ENCODE measurements around the gene TMEM132D. TPM values are rescaled to one million over a fixed set of nuclear protein-coding genes. Genes with fewer than 3 reads are reported as not detected.

TMEM132D gene
- total and polyA plus RNA-seq, 5 donors from 2014 or later, result not detected

- Histone ChIP-seq H3K9me3 (ENCODE audit: control insufficient read depth in 2 of 2, low read length in 2 of 2) (peaks cover 0 to 2% of the 10 kb centered on the region in 2 experiments), H3K27ac (ENCODE audit: insufficient read depth, low read length, poor library complexity, severe bottlenecking) (no peak overlapping the region), H3K27me3 (ENCODE audit: control insufficient read depth, insufficient read depth, low read length) (no peaks in the 10 kb centered on the region), H3K4me1 (ENCODE audit: control insufficient read depth, insufficient read depth, low read length, poor library complexity, severe bottlenecking) (no peaks in the 10 kb centered on the region), H3K36me3 (ENCODE audit: control insufficient read depth, insufficient read depth, low read length) (no peaks in the 10 kb centered on the region), H3K4me3 (ENCODE audit: low read depth, low read length) (no peak overlapping the region)
- DNase-seq, result no peak
- Mint-ChIP-seq H3K36me3 (no peaks in the 10 kb centered on the region), H3K27ac (no peak overlapping the region), H3K4me1 (peaks cover 0 to 5% (median under 1%) of the 10 kb centered on the region in 4 donors), H3K4me3 (no peak overlapping the region), H3K9me3 (peaks cover 3 to 22% (median 9%) of the 10 kb centered on the region in 7 donors), H3K27me3 (no peaks in the 10 kb centered on the region)
- ATAC-seq (ENCODE audit: low read depth in 2 of 2), result no peak
Measured at GRCh38 chr12:129401572-129401971, 502.3 kb downstream of the TMEM132D start.

- DNase-seq (no peak), ATAC-seq (ENCODE audit: low read depth in 2 of 2) (no peak)
- no peaks in the 10 kb centered on the region for H3K4me1 Mint-ChIP-seq
- H3K4me3 Mint-ChIP-seq, result no peak overlapping the region
- no peaks in the 10 kb centered on the region for H3K27me3 Mint-ChIP-seq
- H3K27me3 ChIP-seq (ENCODE audit: control insufficient read depth, insufficient read depth, low read length), result no peaks in the 10 kb centered on the region
- peaks cover 0 to 26% (median 5%) of the 10 kb centered on the region in 7 donors for H3K9me3 Mint-ChIP-seq
- no peak overlapping the region for H3K27ac ChIP-seq (ENCODE audit: insufficient read depth, low read length, poor library complexity, severe bottlenecking)
- H3K4me1 ChIP-seq (ENCODE audit: control insufficient read depth, insufficient read depth, low read length, poor library complexity, severe bottlenecking), result no peaks in the 10 kb centered on the region
- H3K36me3 Mint-ChIP-seq, result no peaks in the 10 kb centered on the region
- H3K27ac Mint-ChIP-seq, result no peak overlapping the region
- H3K36me3 ChIP-seq (ENCODE audit: control insufficient read depth, insufficient read depth, low read length), result no peaks in the 10 kb centered on the region
- H3K9me3 ChIP-seq (ENCODE audit: control insufficient read depth in 2 of 2, low read length in 2 of 2), result peaks cover 2 to 4% of the 10 kb centered on the region in 2 experiments
- H3K4me3 ChIP-seq (ENCODE audit: low read depth, low read length), result no peak overlapping the region
Measured at GRCh38 chr12:129394177-129394825, 509.5 kb downstream of the TMEM132D start.

DNA sequence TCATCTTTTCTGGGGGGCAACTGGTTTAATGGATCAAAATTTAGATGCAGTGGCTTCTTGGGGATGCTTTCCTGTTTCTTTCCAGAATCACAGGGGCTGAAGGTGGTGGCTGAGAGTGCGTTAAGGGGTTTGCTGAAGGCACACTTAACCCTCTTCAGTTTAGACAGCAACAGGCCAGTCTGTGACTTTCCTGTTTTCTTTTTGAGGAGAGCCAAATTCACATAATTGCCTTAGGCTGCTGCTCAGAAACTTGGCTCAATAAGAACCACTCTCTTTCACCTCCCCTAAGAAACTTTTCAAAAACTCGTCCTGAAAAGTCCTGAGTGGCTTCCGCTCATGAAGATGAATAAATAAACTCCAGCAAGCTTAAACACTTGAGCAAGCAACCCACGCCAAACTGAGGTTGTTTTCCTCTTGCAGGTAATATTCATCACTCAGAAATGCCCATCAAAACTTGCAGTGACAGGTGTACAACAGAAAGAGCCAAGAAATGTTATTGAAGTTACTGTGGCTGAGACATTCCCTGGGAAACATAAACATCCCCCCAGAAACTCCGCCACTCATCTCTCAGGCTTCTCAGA is 510.4 kb downstream of the TMEM132D start:
- H3K4me1 ChIP-seq (ENCODE audit: control insufficient read depth, insufficient read depth, low read length, poor library complexity, severe bottlenecking), result no peaks in the 10 kb centered on the region
- ATAC-seq (ENCODE audit: low read depth in 2 of 2), result no peak

GRCh38 chr12:129385637-129385990 is 518.2 kb downstream of the TMEM132D start:
- H3K36me3 ChIP-seq (ENCODE audit: control insufficient read depth, insufficient read depth, low read length), result no peaks in the 10 kb centered on the region
- H3K4me1 Mint-ChIP-seq, result no peaks in the 10 kb centered on the region
- H3K27ac Mint-ChIP-seq, result no peak overlapping the region
- peaks cover 0 to 11% (median 0%) of the 10 kb centered on the region in 7 donors for H3K9me3 Mint-ChIP-seq
- no peak overlapping the region for H3K4me3 Mint-ChIP-seq
- H3K36me3 Mint-ChIP-seq, result no peaks in the 10 kb centered on the region
- peaks cover 0 to 2% of the 10 kb centered on the region in 2 experiments for H3K9me3 ChIP-seq (ENCODE audit: control insufficient read depth in 2 of 2, low read length in 2 of 2)
- H3K4me1 ChIP-seq (ENCODE audit: control insufficient read depth, insufficient read depth, low read length, poor library complexity, severe bottlenecking), result no peaks in the 10 kb centered on the region
- H3K27ac ChIP-seq (ENCODE audit: insufficient read depth, low read length, poor library complexity, severe bottlenecking), result no peak overlapping the region
- H3K4me3 ChIP-seq (ENCODE audit: low read depth, low read length), result no peak overlapping the region
- DNase-seq (no peak), ATAC-seq (ENCODE audit: low read depth in 2 of 2) (no peak)
- H3K27me3 ChIP-seq (ENCODE audit: control insufficient read depth, insufficient read depth, low read length), result no peaks in the 10 kb centered on the region
- H3K27me3 Mint-ChIP-seq, result no peaks in the 10 kb centered on the region

More for the DNA sequence above, 510.4 kb downstream of the TMEM132D start:
- Mint-ChIP-seq H3K27ac (no peak overlapping the region), H3K27me3 (no peaks in the 10 kb centered on the region), H3K4me3 (no peak overlapping the region), H3K36me3 (no peaks in the 10 kb centered on the region), H3K9me3 (peaks cover 0 to 26% (median 4%) of the 10 kb centered on the region in 7 donors), H3K4me1 (no peaks in the 10 kb centered on the region)
- Histone ChIP-seq H3K4me3 (ENCODE audit: low read depth, low read length) (no peak overlapping the region), H3K27ac (ENCODE audit: insufficient read depth, low read length, poor library complexity, severe bottlenecking) (no peak overlapping the region), H3K27me3 (ENCODE audit: control insufficient read depth, insufficient read depth, low read length) (no peaks in the 10 kb centered on the region), H3K9me3 (ENCODE audit: control insufficient read depth in 2 of 2, low read length in 2 of 2) (peaks cover 0 to 4% of the 10 kb centered on the region in 2 experiments), H3K36me3 (ENCODE audit: control insufficient read depth, insufficient read depth, low read length) (no peaks in the 10 kb centered on the region)
- DNase-seq, result no peak

GRCh38 chr12:129383956-129384355 is 519.9 kb downstream of the TMEM132D start:
- Histone ChIP-seq H3K36me3 (ENCODE audit: control insufficient read depth, insufficient read depth, low read length) (no peaks in the 10 kb centered on the region), H3K27me3 (ENCODE audit: control insufficient read depth, insufficient read depth, low read length) (no peaks in the 10 kb centered on the region), H3K27ac (ENCODE audit: insufficient read depth, low read length, poor library complexity, severe bottlenecking) (no peak overlapping the region), H3K4me1 (ENCODE audit: control insufficient read depth, insufficient read depth, low read length, poor library complexity, severe bottlenecking) (no peaks in the 10 kb centered on the region), H3K9me3 (ENCODE audit: control insufficient read depth in 2 of 2, low read length in 2 of 2) (peaks cover 0 to 2% of the 10 kb centered on the region in 2 experiments), H3K4me3 (ENCODE audit: low read depth, low read length) (no peak overlapping the region)
- DNase-seq, result no peak
- peaks cover 0 to 21% (median 1%) of the 10 kb centered on the region in 7 donors for H3K9me3 Mint-ChIP-seq
- no peak for ATAC-seq (ENCODE audit: low read depth in 2 of 2)
- no peaks in the 10 kb centered on the region for H3K27me3 Mint-ChIP-seq
- H3K36me3 Mint-ChIP-seq, result no peaks in the 10 kb centered on the region
- H3K4me3 Mint-ChIP-seq, result no peak overlapping the region
- no peak overlapping the region for H3K27ac Mint-ChIP-seq
- no peaks in the 10 kb centered on the region for H3K4me1 Mint-ChIP-seq

- ATAC-seq (ENCODE audit: low read depth in 2 of 2), result no peak
- H3K4me3 Mint-ChIP-seq, result no peak overlapping the region
Measured at GRCh38 chr12:129381715-129382114, 522.1 kb downstream of the TMEM132D start.

GRCh38 chr12:129379076-129379804 is 524.6 kb downstream of the TMEM132D start:
- Histone ChIP-seq H3K4me3 (ENCODE audit: low read depth, low read length) (no peak overlapping the region), H3K9me3 (ENCODE audit: control insufficient read depth in 2 of 2, low read length in 2 of 2) (no peaks in the 10 kb centered on the region), H3K36me3 (ENCODE audit: control insufficient read depth, insufficient read depth, low read length) (no peaks in the 10 kb centered on the region), H3K27ac (ENCODE audit: insufficient read depth, low read length, poor library complexity, severe bottlenecking) (no peak overlapping the region), H3K27me3 (ENCODE audit: control insufficient read depth, insufficient read depth, low read length) (no peaks in the 10 kb centered on the region), H3K4me1 (ENCODE audit: control insufficient read depth, insufficient read depth, low read length, poor library complexity, severe bottlenecking) (no peaks in the 10 kb centered on the region)
- no peak for ATAC-seq (ENCODE audit: low read depth in 2 of 2)
- Mint-ChIP-seq H3K4me1 (no peaks in the 10 kb centered on the region), H3K9me3 (peaks cover 0 to 38% (median 3%) of the 10 kb centered on the region in 7 donors), H3K36me3 (no peaks in the 10 kb centered on the region), H3K27me3 (no peaks in the 10 kb centered on the region), H3K4me3 (no peak overlapping the region), H3K27ac (no peak overlapping the region)
- no peak for DNase-seq

More at GRCh38 chr12:129381715-129382114, 522.1 kb downstream of the TMEM132D start:
- no peak for DNase-seq
- no peaks in the 10 kb centered on the region for H3K9me3 ChIP-seq (ENCODE audit: control insufficient read depth in 2 of 2, low read length in 2 of 2)
- Mint-ChIP-seq H3K4me1 (no peaks in the 10 kb centered on the region), H3K27me3 (no peaks in the 10 kb centered on the region), H3K9me3 (peaks cover 0 to 29% (median 1%) of the 10 kb centered on the region in 7 donors), H3K36me3 (no peaks in the 10 kb centered on the region), H3K27ac (no peak overlapping the region)
- no peak overlapping the region for H3K27ac ChIP-seq (ENCODE audit: insufficient read depth, low read length, poor library complexity, severe bottlenecking)
- H3K27me3 ChIP-seq (ENCODE audit: control insufficient read depth, insufficient read depth, low read length), result no peaks in the 10 kb centered on the region
- H3K4me1 ChIP-seq (ENCODE audit: control insufficient read depth, insufficient read depth, low read length, poor library complexity, severe bottlenecking), result no peaks in the 10 kb centered on the region
- no peaks in the 10 kb centered on the region for H3K36me3 ChIP-seq (ENCODE audit: control insufficient read depth, insufficient read depth, low read length)
- H3K4me3 ChIP-seq (ENCODE audit: low read depth, low read length), result no peak overlapping the region
